Erythroblast (primary cell): Measurements from ENCODE around the gene SPAAR.

Experiments
- GATA1 ChIP-seq: IDR thresholded peaks from 2 replicates; pipeline ENCODE4 v1.6.1; 2011; ENCODE audit warnings: low read depth, mild to moderate bottlenecking, control low read depth, low read length, moderate library complexity
- POLR2A ChIP-seq: IDR thresholded peaks from 2 replicates; pipeline ENCODE4 v1.6.1; 2011; ENCODE audit warnings: mild to moderate bottlenecking, low read length

DNA sequence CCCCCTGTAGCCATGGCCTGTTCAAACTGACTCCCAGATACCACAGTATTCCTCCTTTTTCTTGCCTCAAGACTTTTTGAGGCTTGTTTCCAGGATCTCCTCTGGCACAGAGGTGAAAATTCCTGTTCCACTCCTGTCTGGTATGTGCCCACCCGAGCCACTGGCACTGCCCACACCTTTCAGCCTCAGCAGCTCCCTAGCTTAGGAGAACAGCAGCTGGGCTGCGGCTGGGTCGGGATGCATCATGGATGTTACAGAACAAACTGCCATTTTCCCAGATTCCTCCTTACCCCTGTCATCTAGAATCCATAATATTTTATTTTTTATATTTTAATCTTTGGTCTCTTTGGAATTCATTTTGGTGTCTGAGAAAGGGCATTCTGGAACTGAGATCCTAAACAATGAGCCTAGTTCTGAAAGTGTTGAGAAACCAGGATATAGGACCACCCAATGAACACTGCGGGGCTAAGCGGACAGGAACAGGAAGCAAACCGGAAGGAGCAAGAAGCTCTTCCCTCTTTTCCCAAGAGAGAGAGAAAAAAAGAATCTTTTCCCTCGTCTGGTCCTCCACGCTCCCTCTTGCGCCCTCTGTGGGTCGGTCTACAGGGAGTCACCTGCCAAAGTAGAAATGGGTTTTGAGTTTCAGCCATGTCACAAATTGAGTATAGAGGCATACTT is 36.2 kb downstream of the SPAAR start:
- TF ChIP-seq POLR2A (no peak), GATA1 (no peak)
